Anterior cingulate cortex (tissue), 58 donors: ENCODE results near the gene AARS2.

ENCODE experiments used
- DNase-seq, 58 donors: peaks; one replicate each; lab custom pipeline; 2025; lab: John Stamatoyannopoulos, UW

AARS2 gene

GRCh38 chr6:44303842-44304241 lies 9.3 kb downstream of the AARS2 start:
- DNase-seq, result no peak

GRCh38 chr6:44302856-44303255 lies 10.3 kb downstream of the AARS2 start:
- DNase-seq, result no peak

GRCh38 chr6:44301782-44302564 lies 11.2 kb downstream of the AARS2 start:
- DNase-seq, result no peak

DNA sequence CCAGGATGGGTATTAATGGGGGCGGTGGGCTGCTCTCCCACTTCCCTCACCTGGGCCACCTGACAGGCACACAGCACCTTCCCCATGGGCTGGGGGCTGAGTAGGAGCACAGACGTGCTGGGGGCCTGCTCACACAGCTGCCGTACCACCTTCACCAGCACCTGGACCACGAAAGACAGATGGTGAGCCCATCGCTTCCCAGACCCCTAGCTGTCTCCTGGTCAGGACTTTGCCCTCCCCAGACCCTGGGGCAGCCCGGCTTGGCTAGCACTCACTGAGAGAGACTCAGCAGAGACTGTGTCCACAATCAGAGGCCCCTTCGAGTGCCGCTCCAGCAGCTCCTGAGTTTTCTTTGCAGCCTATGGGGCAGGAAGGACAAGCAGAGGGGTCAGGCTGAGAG lies 12.0 kb downstream of the AARS2 start:
- DNase-seq, result no peak

GRCh38 chr6:44300292-44300823 lies 12.8 kb downstream of the AARS2 start:
- no peak for DNase-seq

DNA sequence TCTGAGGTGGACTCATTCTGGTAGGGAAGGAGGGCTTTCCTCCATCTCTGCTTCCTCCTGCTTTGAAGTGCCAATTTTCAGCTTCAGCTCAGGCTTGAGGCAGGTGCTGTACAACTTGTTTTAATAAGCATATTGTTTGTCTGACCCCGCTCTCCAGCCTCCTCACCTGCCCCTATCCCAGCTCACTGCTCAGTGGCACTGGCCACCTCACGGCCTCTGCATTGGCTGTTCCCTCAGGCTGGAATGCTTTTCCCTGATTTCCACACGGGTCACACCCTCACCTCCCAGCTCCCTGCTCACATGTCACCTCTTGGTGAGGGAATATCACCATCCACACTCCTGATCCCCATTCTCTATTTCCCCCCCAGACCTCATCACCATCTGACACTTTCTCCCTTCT lies 14.3 kb downstream of the AARS2 start:
- DNase-seq, result no peak

DNA sequence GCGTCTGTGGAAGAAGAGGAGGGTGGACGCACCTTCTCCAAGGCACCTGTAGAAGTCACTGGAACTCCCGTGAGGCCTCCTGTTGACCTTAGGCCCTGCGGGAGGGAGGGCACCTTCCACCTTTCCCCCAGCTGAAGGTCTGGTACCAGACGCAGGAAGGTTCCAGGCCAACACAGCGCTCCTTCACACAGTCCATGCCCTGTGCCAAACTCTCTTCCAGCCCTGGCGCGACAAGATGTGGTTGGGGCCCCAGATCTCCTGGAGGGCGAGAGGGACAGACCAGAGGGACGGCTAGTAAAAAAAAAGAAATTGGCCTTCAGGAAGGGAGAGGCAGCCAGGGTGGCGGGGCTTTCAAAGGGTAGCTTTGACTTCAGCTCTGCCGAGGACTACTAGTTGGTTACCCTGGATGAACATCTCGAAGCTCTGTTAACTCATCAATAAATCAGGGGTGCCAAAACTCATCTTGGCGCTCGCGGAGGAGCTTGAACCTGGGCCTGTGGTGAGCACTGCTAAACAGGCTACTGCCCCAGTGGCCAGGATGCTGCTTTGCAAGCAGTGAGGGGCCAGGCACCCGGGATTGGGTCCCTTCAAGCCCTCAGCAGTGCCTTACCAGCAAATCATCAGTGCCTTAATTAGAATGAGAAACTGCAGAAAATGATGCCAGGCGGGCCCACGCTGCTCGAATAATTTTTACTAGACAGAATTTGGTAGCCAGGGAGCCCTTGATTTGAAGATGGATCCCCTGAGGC lies 14.9 kb downstream of the AARS2 start:
- DNase-seq, result peak in 1 of 58 donors; percentile 34

DNA sequence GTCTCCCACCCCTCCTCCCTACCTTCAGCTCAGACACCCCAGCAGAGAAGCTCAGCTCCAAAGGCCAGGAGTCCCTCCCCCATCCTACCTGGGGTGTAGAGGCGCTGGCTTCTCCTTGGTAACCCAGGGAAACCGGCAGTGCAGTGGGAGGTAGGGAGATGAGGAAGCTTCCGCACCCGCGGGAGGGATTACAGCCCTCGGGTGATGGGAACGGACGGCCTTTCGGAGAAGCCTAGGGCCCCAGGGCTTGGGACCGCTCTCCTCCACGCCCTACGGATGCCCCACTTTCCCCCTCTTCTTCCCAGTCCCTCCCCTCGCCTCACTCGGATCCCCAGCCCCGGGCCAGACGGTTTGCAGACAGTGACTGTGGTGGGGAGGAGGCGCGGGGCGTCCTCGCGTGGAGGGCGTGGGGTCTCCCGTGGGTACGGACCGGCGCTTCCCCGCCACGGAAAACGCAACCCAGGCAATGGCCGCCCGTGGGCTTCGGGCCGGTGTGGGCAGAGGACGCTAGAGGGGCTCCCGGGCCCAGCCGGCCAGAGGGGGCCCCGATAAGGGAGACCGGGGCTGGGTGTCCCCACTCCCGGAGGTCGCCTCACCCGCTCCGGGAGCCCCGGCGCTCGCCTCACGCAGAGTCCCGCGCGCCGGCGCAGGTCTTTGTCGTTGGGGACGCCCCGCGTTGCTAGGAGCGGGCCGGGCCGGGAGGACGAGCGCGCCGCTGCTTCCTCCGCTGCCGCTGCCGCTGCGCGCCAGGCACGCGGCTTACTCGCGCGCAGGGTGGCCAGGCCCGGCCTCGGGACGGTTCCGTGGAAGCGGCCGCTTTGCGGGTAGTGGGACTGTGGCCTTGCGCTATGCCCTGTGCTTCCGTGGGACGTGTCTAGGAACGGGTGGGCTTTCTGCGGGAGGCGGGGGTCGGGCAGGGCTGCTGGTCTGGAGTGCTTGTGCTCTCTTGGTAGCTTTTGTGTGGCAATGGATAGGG lies 15.8 kb downstream of the AARS2 start:
- peak in 34 of 58 donors; percentile 16 to 73 (median 40) for DNase-seq

GRCh38 chr6:44294832-44295791 lies 18.0 kb downstream of the AARS2 start:
- no peak for DNase-seq

DNA sequence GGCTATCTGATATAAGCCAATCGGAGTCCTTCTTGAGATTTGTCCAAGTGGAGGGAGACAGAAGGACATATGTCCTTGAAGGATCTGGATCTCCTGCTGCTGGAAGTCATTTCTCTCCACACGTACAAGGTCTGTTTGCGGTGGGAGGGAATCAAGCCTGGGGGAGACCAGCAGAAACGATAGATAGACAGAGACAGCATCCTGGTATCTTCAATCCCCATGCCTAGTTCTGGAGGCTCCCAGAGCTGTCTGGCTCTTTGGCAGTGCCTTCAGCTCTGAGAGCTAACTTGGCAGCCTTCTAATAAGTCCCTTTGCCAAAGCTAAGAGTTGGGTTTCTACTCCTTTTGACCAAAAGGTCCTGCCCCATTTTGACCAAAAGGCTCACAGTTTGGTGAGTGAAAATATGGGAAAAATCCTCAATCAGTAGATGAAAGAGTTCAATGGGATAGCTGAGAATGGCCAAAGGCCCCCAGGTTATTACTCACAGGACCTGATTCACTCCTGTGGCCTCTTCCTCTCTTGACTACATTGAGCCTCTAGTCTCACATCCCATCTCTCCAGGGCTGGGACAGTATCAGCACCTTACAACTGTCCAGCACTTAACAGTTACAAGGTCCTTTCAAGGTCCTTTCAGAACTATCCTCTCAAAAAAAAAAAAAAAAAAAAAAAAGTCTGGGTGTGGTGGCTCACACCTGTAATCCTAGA lies 20.3 kb downstream of the AARS2 start:
- no peak for DNase-seq

DNA sequence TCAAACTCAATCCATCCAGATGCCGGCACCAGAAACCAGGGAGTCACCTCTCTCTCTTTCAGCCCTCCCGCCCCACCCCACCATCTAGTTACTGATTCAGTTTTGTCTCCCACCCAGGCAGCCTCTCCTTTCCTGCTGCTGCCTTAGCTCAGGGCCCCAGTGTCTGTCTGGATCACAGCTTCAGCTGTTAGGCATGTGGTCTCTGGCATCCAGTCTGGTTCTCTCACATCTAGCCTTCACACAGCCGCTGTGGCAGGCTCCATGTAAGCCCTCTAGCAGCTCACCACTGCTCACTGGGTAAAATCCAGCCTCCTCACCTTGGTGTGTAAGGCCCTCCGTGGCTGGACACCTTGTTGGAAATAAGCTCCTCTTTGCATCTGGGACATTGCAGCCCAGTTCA lies 21.3 kb downstream of the AARS2 start:
- no peak for DNase-seq

DNA sequence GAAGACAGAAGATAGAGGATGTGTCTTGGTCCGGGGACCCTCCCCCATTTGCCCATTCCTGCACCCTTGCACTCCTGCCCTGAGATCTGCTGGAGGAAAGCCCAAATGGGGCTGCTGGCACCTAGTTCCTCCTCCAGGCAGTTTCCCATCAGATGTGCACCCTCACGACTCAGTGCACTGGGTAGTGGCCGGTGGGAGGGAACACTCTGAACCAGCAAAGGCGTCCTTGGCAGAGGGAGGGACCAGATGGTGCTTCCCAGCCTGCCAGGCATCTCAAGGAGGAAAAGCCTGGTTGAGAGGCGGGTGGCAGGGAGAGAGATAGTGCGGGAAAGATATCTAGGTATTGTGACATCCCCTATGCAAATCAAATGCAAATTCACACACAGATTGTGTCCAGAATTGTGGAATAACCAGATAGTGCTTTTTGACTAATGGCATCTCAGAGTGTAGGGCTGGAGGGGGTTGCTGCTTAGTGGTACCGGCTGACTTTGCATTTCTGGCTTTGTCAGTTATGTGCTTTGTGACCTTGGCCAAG lies 23.4 kb downstream of the AARS2 start:
- peak in 45 of 58 donors; percentile 16 to 86 (median 56) for DNase-seq

GRCh38 chr6:44286747-44287146 lies 26.4 kb downstream of the AARS2 start:
- DNase-seq, result no peak

DNA sequence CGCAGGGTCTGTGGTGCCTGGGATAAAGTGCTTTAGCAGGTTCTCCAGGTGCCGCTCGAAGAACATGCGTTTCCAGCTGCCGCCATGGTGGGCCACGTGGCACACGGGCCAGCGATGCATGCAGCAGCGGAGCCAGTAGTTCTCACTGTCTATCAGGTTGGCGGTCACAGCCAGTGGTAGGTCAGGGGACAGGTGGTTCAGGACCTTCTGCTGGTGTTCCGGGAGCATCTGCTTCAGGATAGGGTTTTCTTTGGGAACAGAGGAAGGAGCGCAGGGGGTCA lies 26.9 kb downstream of the AARS2 start:
- no peak for DNase-seq

- no peak for DNase-seq
Observed at GRCh38 chr6:44285552-44286284, 27.4 kb downstream of the AARS2 start.

- no peak for DNase-seq
Observed at GRCh38 chr6:44284867-44285266, 28.3 kb downstream of the AARS2 start.

- peak in 21 of 58 donors; percentile 16 to 73 (median 40) for DNase-seq
Observed at GRCh38 chr6:44284121-44284520, 29.0 kb downstream of the AARS2 start.
